Amygdala (tissue), 56 donors: ENCODE measurements around the gene NR1I3.
"Not testable (repeated sequence)": the region's sequence is repeated elsewhere in the genome, so short reads cannot be mapped to it uniquely, and the experiment has no call there.

Source experiments
- DNase-seq, 56 donors: peaks; one replicate each; lab custom pipeline; 2025; lab: John Stamatoyannopoulos, UW

NR1I3 gene, protein sequence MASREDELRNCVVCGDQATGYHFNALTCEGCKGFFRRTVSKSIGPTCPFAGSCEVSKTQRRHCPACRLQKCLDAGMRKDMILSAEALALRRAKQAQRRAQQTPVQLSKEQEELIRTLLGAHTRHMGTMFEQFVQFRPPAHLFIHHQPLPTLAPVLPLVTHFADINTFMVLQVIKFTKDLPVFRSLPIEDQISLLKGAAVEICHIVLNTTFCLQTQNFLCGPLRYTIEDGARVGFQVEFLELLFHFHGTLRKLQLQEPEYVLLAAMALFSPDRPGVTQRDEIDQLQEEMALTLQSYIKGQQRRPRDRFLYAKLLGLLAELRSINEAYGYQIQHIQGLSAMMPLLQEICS

DNA sequence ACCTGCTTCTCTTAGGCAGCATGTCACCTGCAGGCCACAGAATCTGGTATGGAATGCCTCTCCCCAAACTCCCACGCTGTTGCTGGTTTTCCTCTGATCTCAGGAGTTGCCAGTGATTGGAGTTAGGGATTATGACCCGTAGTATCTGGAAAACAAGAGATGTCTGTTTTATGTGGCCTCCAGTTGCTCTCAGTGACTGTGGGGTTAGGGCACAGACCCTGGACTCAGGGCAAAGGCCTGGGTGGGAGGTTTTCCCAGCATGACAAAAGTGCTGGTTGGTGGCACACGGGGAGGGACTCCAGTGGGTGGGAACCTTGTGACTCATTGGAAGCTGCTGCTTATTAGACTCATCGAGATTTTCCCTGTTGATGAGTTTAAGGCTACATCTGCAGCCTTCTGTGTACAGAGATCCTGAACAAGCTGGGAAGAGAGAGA lies at the start of gene NR1I3:
Gene NR1I3, minus strand, starts transcription at position 165 of the 435 bp plus-strand sequence. CDS start 1,638 bp downstream, outside the sequence.
- no peak for DNase-seq

DNA sequence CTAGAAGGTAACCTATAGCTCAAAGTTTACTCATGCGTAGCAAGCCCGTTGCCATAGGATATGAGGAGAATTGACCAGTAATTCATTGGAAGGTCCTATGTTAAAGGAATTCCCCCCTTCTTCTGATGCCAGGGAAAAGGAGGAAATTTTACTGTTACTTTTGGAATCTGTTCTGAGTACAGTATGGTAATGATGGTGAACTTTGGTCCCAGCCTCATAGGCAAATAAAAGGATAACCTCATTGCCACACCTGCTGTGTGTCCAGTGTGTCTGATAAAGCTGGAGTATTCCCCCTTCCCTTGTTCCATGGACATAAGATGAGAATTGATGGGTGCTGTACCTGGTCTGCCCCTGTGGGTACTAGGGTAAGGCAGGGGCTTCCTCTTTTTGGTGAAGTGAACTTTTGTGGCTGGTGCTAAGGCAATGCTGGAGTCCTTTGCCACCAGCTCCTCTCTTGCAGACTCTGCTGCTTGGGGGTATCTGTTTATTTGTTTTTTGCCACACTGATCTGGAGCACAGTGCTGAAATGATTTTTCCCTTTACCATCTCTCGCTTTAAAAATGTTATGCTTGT lies 49.6 kb upstream of the NR1I3 start:
- no peak for DNase-seq

DNA sequence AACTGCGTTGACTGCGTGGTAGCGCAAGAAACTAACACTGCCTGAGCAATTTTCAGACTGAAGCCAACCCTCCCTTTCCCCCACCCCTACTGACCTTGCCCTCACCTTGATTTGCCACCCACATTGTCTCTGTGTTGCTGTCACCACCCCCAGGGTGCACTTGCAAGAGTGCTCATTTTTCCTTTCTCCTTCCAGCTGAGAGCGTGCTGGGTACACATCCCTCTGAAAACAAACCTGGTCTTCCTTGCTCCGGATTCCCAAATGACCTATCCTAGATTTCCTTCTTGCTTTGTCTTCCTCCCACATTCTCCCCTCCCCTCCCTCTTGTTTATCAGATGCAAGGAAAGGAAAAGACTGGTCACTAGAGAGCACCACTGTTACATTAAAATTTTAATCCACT lies 47.5 kb upstream of the NR1I3 start:
- DNase-seq: no peak

DNA sequence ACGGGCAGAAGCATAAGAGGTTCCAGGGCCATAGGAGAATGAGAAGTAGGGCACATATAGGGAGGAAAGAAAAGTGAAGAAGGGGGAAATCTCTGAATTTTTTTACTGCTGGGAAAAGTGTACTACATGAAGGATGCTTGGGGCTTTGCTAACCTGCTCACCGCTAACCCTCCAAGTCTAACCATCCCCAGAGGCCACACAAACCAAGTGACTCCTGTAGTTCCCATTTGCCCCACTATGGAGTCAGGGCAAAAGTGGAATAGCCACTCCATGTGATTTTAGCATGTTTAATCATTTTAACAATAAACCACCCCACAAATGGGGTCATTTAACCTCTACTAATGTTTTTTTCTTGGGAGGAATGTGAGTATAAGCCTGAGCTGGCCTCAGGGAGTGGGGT lies 47.1 kb upstream of the NR1I3 start:
- DNase-seq: no peak

DNA sequence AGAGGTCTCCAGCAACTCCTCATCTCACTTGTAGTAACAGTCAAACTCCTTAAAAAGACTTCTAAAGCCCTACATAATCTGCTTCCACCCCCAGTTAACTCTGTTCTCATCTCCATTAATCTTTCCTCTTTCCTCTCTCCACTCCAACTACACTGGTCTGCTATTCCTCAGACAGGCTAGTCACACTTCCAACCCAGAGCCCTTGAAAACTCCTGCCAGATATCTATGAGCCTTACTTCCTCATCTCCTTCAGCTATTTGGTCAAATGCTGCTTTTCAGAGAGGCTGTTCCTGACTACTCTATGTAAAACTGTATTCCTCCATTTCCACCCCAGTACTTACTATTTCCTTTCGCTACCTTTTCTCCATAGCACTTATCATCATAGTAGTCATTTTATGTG lies 45.0 kb upstream of the NR1I3 start:
- no peak for DNase-seq

DNA sequence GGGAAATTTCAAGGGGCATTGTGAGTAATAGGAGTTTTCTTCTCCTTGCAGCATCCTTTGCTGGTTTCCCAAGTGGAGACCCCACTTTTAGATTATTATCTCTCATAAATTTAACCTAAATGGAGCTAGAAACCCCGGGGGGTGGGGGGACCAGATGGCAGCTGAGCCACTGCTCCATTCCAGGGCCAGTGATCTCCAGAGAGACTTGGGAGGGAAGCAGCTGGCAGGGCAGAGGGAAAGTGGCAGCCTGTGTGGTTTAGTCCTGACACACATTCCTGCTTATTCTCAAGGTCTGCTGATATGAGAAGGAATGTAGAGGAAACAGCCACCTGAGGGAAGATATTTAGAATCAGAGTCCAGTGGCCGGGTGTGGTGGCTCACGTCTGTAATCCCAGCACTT lies 36.9 kb upstream of the NR1I3 start:
- DNase-seq: no peak

DNA sequence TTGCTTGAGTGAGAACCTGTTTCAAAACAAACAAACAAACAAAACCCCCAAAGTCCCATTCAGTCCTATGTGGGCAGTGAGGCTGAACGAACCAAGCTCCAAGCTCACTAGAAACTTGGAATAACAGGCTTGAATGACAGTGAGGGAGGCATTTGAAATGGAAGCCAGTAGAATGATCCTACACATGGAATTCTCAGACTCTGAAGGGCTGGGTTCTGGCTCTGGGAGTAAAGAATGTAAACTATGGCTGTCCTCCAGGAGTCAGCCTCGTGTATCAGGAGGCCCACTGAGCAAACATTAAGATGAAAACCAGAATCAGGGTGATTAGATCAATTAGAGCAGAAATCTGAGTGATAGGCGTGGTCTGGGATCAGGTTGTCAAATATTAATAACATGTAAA lies 35.4 kb upstream of the NR1I3 start:
- DNase-seq: no peak

DNA sequence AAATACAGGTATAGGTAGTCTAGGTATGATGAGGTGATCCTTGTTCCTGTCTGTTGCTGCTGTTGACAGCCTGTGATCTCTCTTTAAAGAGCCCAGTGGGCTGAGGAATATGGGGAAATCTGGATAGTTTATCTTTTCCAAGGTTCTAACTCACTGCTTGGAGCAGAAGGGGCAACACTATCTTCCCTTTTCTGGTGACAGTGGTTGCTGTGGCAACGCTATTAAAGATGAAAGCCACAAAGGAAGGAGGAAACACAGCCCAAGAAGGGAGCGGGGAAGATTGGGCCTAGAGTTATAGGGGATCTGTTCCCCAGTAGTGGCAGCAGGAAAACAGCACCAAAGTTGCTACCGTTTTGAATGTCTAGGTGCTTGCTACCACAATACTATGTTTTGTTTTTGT lies 29.3 kb upstream of the NR1I3 start:
- no peak for DNase-seq

DNA sequence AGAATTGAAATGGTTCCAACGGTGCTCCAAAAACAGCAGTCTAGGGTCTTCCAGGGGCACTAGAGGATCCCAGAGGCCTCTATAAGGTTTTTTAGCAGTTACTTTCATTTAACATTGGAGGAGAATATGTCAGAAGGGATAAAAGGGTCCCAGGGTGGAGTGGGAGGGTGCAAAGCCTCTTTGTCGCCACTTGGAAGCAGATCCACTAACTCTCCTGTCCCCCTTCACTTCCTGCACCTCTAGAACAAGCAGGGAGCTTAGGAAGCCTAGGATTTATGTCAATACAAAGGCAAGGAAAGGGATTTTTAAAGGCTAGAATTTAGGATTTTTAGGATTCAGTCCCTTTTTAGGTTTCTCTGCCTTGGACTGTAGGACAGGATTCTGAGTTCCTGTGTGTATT lies 28.8 kb upstream of the NR1I3 start:
- DNase-seq: no peak

DNA sequence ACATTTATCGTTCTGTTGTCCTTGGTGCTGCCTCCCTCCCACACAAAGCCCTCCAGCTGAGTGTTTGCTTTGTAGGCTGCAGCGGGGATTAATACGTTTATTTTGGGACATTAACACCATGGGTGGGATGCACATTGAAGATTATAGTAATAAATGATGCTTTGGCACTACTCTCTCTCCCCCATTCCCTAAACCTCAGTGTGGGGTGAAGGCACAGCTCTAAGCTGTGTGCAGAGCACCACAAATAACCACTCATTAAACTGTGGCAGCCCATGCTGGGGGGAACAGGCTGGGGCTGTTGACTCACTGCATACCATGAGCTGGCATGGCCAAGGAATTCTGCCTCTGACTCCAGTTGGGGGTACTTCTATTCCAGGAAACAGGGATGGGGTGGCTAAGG lies 28.2 kb upstream of the NR1I3 start:
- DNase-seq: peak in 1 of 56 donors; percentile 9

DNA sequence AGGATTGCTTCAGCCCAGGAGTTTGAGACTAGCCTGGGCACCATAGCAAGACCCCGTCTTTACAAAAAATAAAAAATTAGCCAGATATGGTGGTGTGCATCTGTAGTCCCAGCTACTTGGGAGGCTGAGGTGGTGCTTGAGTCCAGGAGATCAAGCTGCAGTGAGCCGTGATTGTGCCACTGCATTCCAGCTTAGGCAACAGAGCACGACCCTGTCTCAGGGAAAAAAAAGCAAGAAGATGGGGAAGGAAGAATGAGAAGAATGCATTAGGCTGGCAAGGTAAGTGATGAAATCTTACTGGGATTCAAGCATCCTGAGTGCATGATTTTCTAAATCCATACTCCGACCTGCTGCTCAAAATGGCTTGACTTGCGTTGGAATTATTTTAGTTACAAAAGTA lies 27.3 kb upstream of the NR1I3 start:
- no peak for DNase-seq

DNA sequence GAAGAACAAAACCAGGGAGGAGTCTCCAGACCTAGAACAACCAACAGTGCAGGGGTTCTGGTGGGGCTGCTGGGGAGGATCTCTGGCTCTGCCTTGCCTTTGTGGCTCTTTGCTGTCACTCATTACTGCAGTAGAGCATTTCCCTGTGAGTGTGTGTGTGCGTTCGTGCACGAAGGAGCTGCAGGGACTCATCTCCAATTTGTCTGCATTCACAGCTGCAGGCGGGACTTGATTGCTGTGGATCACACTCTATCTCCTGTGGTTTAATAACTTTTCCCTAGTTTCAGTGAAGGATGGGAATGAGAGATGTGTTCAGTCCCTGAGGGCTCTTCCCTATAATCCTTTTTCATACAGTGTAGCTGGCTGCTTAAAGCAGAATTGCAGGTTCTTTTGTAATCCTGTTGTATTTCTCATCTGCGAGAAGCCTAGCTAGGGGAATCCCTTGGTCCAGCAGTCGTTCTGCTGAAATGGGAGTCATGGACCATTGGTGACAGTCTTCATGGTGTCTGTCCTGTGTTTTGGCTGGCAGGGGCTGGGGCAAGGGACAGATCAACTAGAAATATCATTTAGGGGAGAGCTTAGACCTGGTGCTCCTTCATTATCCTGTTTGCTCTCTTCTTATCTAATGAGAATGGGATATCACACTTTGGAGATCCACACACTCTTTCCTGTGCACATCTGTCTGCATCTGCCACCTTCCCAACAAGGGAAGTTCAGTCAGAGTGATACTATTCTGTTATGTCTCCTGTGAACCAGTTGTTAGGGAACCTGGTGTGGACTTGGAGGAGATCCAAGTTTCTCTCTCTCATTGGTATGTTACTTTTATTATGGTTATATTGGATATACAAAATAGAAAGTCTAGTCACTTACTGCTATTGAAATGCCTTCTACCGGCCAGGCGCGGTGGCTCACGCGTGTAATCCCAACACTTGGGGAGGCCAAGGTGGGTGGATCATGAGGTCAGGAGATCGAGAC lies 23.5 kb upstream of the NR1I3 start:
- no peak for DNase-seq

DNA sequence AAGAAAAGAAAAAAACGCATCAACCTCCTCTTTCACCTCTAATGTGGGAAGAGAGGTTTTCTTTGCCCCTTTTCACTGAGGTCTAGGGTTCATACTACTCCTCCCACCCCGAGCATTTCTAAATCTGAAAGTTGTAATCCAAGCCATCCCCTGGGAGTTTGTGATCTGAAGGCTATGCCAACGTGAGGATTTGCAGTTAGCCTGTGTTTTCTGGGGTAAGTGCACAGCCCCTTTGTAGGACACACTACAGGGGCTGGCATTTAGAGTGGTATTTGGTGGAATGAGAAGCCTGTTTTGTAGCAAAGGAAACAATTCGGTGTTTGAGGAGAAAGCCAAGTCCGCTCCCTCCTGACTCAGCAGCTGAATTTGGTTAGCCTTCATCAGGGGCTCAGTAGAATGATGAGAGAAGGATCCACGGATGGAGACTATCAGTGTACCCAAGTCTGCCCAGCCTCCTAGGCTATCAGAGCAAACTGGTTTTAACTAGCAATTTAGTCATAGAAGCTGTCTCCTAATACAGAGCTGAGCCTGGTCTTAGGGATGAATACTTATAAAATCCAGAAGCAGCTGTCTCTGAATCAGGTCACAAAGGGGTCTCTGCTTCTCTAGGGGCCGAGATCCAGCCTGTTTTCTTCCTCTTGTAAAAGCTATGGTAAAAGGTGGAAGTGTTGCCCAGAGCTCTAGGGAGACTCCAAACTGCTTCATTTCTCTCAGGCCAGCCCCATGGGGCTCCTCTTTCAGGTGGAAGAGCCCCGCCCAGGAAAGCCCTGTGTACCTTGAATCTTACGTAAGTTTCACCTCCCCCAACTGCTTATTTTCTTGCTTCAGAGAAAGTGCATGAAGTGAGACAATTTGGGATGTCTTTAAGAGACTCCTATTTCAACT lies 22.6 kb upstream of the NR1I3 start:
- DNase-seq: no peak

DNA sequence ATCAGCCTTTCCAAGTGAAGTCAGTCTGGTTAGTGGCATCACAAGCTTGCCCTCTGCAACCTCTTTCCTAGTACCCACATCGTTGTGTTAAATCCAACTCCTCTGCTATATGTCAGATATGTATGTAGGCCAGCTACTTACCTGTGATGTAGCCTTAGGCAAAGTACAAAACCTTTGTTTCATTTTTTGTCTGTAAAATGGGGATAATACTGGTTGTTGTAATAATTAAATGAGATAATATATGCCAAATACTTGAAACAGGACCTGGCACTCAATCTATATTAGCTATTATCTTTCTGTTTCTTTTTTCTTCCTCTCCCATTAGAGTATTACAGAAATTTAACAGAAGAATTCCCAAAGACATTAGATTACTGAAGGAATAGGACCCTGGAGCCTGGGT lies 21.8 kb upstream of the NR1I3 start:
- no peak for DNase-seq

DNA sequence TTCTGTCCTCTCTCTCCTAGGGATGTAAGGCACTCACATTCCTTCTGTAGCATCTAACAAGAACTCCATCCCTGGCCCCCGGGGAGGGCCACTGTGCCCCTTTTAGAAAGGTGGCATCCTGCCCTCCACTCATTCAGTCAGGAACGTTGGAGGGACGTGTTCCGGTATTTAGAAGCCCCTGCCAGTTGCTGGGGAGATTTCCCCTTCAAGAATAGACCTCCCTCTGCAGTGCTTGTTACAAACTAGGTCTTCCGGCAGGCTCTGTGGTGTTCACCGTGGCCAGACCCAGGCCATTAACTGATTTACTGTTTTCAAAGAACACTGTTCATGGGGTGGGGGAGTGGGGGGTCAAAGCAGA lies 21.3 kb upstream of the NR1I3 start:
- no peak for DNase-seq

DNA sequence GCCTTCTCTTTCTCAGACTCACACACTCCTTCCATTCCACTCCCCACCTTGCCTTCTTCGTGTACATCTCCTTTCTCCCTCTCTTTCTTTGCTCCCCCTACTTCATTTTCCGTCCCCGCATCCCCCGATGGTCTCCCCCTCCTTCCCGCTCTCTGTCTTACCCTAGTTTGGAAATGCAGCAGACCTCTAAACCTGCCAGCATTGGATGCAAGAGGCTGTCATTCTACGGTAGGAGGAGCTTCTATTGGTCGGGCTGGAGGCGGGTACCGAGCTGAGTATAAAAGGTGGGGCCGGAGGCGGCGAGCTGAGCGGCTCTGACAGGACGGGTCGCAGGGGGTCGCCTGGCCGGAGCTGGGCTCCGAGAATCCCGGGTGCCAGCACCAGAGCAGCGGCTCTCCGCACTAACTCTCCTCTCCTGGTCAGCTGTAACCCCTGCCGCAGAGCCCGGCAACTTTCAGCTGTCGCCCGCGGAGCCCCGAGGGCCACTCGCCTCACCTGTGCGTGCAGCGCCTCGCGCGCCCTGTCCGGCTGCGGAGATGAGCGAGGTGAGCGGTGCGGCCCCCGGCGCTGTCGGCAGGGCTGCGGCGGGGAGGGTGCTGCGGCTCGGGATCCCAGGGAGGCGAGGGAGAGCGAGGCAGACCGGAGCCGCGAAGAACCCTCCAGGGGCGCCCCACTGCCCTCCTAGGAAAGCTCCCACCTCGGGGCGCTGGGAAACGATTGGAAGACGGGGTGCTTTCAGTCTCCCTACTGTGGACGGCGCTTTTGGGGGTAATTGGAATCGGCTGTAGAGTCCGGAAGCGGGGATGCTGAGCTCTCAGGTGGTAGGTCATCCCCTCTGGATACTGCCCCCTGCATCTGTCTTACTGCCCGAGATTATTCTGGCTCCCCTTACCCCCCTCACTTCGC lies 20.7 kb upstream of the NR1I3 start, which contains the start of gene PCP4L1:
Gene PCP4L1, plus strand, starts transcription at position 307 of the 906 bp plus-strand sequence. Its CDS starts 230 bp downstream, at position 537.
- peak in 49 of 56 donors; percentile 4 to 68 (median 38) for DNase-seq

DNA sequence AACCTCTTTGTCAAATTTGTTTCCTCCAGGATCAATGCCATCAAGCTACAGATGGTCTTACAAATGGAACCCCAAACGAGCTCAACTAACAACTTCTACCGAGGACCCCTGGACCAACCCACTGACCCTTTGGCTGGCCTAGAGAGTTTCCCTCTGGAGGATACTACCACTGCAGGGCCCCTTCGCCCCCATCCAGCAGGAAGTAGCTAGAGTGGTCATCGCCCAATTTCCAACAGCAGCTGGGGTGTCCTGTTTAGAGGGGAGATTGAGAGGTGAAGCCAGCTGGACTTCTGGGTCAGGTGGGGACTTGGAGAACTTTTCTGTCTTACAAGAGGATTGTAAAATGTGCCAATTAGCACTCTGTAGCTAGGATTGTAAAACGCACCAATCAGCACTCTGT lies 19.1 kb upstream of the NR1I3 start:
- not testable (repeated sequence) for DNase-seq

DNA sequence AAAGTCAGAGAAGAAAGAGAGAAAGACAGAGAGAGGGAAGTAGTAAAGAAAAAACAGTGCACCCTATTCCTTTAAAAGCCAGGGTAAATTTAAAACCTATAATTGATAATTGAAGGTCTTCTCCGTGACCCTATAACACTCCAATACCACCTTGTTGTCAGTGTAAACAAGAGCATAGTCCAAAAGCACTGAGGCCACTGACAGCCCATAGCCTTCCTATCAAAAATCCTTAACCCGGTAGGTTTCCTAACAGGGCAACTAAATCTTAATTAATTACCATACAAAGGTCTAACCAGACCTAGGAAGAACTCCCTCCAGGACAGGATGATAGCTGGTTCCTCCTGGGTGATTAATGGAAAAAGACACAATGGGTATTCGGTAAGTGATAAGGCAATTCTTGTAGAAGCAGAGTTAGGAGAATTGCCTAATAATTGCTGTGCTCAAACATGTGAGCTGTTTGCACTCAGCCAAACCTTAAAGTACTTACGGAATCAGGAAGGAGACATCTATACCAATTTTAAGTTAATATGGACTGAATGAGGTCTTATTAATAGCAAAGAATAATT lies 18.0 kb upstream of the NR1I3 start:
- DNase-seq: not testable (repeated sequence)

DNA sequence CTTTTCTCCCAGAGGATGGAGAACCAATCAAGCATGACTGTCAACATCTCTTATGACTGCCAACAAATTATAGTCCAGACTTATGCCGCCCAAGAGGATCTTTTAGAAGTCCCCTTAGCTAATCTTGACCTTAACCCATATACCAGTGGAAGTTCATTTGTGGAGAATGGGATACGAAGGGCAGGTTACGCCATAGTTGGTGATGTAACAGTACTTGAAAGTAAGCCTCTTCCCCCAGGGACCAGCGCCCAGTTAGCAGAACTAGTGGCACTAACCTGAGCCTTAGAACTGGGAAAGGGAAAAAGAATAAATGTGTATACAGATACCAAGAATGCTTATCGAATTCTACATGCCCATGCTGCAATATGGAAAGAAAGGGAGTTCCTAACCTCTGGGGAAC lies 17.3 kb upstream of the NR1I3 start:
- not testable (repeated sequence) for DNase-seq
